HG02571 (cell line): Measurements from ENCODE around the gene KCNQ1.
"Not testable (repeated sequence)": the region's sequence is repeated elsewhere in the genome, so short reads cannot be mapped to it uniquely, and the experiment has no call there.

Source experiments
- ATAC-seq: cut with Tn5 transposase; IDR thresholded peaks from one replicate; pipeline ENCODE4 v1.9.1; 2021; ENCODE audit warnings: mild to moderate bottlenecking, moderate library complexity; ENCODE audit not compliant: unreplicated experiment

The KCNQ1 gene

GRCh38 chr11:2587976-2588748, 143.4 kb downstream of the KCNQ1 start:
- no peak for ATAC-seq

- no peak for ATAC-seq
These were observed 144.2 kb downstream of the KCNQ1 start for GRCh38 chr11:2588809-2589537.

- ATAC-seq: no peak
These were observed 144.7 kb downstream of the KCNQ1 start for GRCh38 chr11:2589538-2589934.

- ATAC-seq: no peak
These were observed 145.5 kb downstream of the KCNQ1 start for GRCh38 chr11:2590131-2590964.

- ATAC-seq: no peak
These were observed 146.4 kb downstream of the KCNQ1 start for GRCh38 chr11:2590965-2591754.

GRCh38 chr11:2591805-2592204, 147.0 kb downstream of the KCNQ1 start:
- no peak for ATAC-seq

GRCh38 chr11:2592559-2593392, 148.0 kb downstream of the KCNQ1 start:
- no peak for ATAC-seq

- ATAC-seq: no peak
These were observed 148.7 kb downstream of the KCNQ1 start for GRCh38 chr11:2593393-2593950.

GRCh38 chr11:2594267-2594666, 149.5 kb downstream of the KCNQ1 start:
- no peak for ATAC-seq

- no peak for ATAC-seq
These were observed 150.4 kb downstream of the KCNQ1 start for GRCh38 chr11:2595204-2595603.

GRCh38 chr11:2599561-2600189, 154.9 kb downstream of the KCNQ1 start:
- ATAC-seq: no peak

GRCh38 chr11:2609345-2609744, 164.5 kb downstream of the KCNQ1 start:
- no peak for ATAC-seq

GRCh38 chr11:2612884-2613571, 168.2 kb downstream of the KCNQ1 start:
- ATAC-seq: no peak

GRCh38 chr11:2621894-2622293, 177.1 kb downstream of the KCNQ1 start:
- no peak for ATAC-seq

- ATAC-seq: no peak
These were observed 180.4 kb downstream of the KCNQ1 start for GRCh38 chr11:2625183-2625582.

- ATAC-seq: no peak
These were observed 185.9 kb downstream of the KCNQ1 start for GRCh38 chr11:2630679-2631078.

GRCh38 chr11:2631161-2631560, 186.4 kb downstream of the KCNQ1 start:
- ATAC-seq: no peak

GRCh38 chr11:2639763-2640162, 195.0 kb downstream of the KCNQ1 start:
- ATAC-seq: not testable (repeated sequence)
